ENCODE measurements around the gene PTPRD. TPM values are rescaled to one million over a fixed set of nuclear protein-coding genes. Genes with fewer than 3 reads are reported as not detected.

PTPRD gene
- polyA plus RNA-seq, 1 experiment: 0.39 TPM

DNA sequence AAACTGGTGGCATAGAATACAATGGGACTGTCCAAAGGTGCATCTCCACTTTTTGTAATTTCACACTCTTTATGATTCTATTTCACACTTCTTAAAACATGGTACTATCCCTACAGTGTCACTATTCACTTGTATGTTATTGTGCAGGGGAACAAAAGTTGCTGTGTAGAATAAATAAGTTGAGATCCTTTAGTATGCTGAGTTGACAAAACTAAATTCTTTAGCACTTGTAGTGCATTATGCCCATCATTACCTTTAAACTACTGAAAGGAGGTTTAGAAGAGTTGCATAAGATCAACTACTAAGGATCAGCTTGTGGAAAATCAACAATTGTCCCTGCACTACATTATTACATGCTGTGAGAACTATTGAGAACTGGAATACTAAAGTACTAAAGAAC is 1380.9 kb downstream of the PTPRD start:
- Histone ChIP-seq H3K36me3 (ENCODE audit: control insufficient read depth, insufficient read depth, low read length) (no peaks in the 10 kb centered on the region), H3K27me3 (ENCODE audit: control insufficient read depth, insufficient read depth, low read length) (no peaks in the 10 kb centered on the region), H3K4me3 (ENCODE audit: low read depth, low read length) (no peak overlapping the region)
- no peak for TF ChIP-seq CTCF (IDR thresholded peaks at IDR 0.05; ENCODE audit: insufficient read depth, low read depth, low read length)
- POLR2A ChIA-PET: no interaction called here
- DNase-seq (ENCODE audit: low read depth): no peak
- CTCF ChIA-PET: no interaction called here

GRCh38 chr9:9229269-9229668 is 1383.5 kb downstream of the PTPRD start:
- no peak for TF ChIP-seq CTCF (IDR thresholded peaks at IDR 0.05; ENCODE audit: insufficient read depth, low read depth, low read length)
- Histone ChIP-seq H3K36me3 (ENCODE audit: control insufficient read depth, insufficient read depth, low read length) (no peaks in the 10 kb centered on the region), H3K4me3 (ENCODE audit: low read depth, low read length) (no peak overlapping the region), H3K27me3 (ENCODE audit: control insufficient read depth, insufficient read depth, low read length) (no peaks in the 10 kb centered on the region)
- POLR2A ChIA-PET: no interaction called here
- CTCF ChIA-PET: no interaction called here
- DNase-seq (ENCODE audit: low read depth): no peak

- DNase-seq (ENCODE audit: low read depth): no peak
- H3K36me3 ChIP-seq (ENCODE audit: control insufficient read depth, insufficient read depth, low read length): no peaks in the 10 kb centered on the region
- ChIA-PET POLR2A (no interaction called here), CTCF (no interaction called here)
- no peaks in the 10 kb centered on the region for H3K27me3 ChIP-seq (ENCODE audit: control insufficient read depth, insufficient read depth, low read length)
- TF ChIP-seq CTCF (IDR thresholded peaks at IDR 0.05; ENCODE audit: insufficient read depth, low read depth, low read length): no peak
- no peak overlapping the region for H3K4me3 ChIP-seq (ENCODE audit: low read depth, low read length)
These were observed 1389.6 kb downstream of the PTPRD start for GRCh38 chr9:9223175-9223574.

DNA sequence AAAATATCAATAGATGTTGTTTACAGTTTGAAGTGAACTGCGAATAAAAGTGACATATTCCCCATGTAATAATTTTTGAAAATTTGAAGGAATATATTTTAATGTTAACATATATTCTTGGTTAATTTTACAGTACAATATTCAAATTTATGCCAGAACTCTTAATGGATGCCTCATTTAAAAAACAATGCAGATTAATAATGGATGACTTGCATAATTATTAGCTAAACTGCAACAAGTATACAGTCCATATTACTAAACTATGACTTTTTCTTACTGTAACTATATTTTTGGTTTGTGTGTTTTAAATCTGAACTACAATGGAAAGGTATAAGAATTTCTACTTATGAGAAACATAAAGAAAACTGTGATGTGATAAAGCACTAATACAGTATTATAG is 1390.1 kb downstream of the PTPRD start:
- no peaks in the 10 kb centered on the region for H3K27me3 ChIP-seq (ENCODE audit: control insufficient read depth, insufficient read depth, low read length)
- ChIA-PET CTCF (no interaction called here), POLR2A (no interaction called here)
- no peak for TF ChIP-seq CTCF (IDR thresholded peaks at IDR 0.05; ENCODE audit: insufficient read depth, low read depth, low read length)
- no peak for DNase-seq (ENCODE audit: low read depth)
- no peaks in the 10 kb centered on the region for H3K36me3 ChIP-seq (ENCODE audit: control insufficient read depth, insufficient read depth, low read length)
- H3K4me3 ChIP-seq (ENCODE audit: low read depth, low read length): no peak overlapping the region

- no peak overlapping the region for H3K4me3 ChIP-seq (ENCODE audit: low read depth, low read length)
- no peak for TF ChIP-seq CTCF (IDR thresholded peaks at IDR 0.05; ENCODE audit: insufficient read depth, low read depth, low read length)
- ChIA-PET CTCF (no interaction called here), POLR2A (no interaction called here)
- no peaks in the 10 kb centered on the region for H3K36me3 ChIP-seq (ENCODE audit: control insufficient read depth, insufficient read depth, low read length)
- H3K27me3 ChIP-seq (ENCODE audit: control insufficient read depth, insufficient read depth, low read length): no peaks in the 10 kb centered on the region
- no peak for DNase-seq (ENCODE audit: low read depth)
These were observed 1395.9 kb downstream of the PTPRD start for GRCh38 chr9:9216934-9217333.
